H9 (cell line): Measurements from ENCODE around the gene DTNA. TPM values are rescaled to one million over a fixed set of nuclear protein-coding genes. Genes with fewer than 3 reads are reported as not detected.

Source experiments
- DNase-seq: peaks from one replicate; pipeline ENCODE4 v3.0.0-alpha.2; 2017
- H2AFZ ChIP-seq: one replicate; pipeline ENCODE4 v1.6.1; 2013; ENCODE audit warnings: mild to moderate bottlenecking, low read length, control low read depth, moderate library complexity
- H2AK5ac ChIP-seq: 2 replicates; pipeline ENCODE4 v1.6.1; 2013; ENCODE audit warnings: low read length, control low read depth, mixed read lengths; ENCODE audit not compliant: insufficient read length
- H2BK120ac ChIP-seq: one replicate; pipeline ENCODE4 v1.6.1; 2013; ENCODE audit warnings: low read depth, mild to moderate bottlenecking, low read length, control low read depth, inconsistent platforms; ENCODE audit not compliant: poor library complexity, severe bottlenecking
- H2BK12ac ChIP-seq: 2 replicates; pipeline ENCODE4 v1.6.1; 2013; ENCODE audit warnings: low read length, control low read depth, mixed read lengths, low read depth; ENCODE audit not compliant: insufficient read length
- H2BK15ac ChIP-seq: 2 replicates; pipeline ENCODE4 v1.6.1; 2013; ENCODE audit warnings: low read depth, low read length, control low read depth
- H2BK20ac ChIP-seq: one replicate; pipeline ENCODE4 v1.6.1; 2013; ENCODE audit warnings: low read depth, mild to moderate bottlenecking, low read length, control low read depth, inconsistent platforms; ENCODE audit not compliant: poor library complexity, severe bottlenecking
- H2BK5ac ChIP-seq: 2 replicates; pipeline ENCODE4 v1.6.1; 2013; ENCODE audit warnings: low read length, control low read depth, mixed read lengths; ENCODE audit not compliant: insufficient read length
- H3K14ac ChIP-seq: 2 replicates; pipeline ENCODE4 v1.6.1; 2013; ENCODE audit warnings: low read length, control low read depth; ENCODE audit not compliant: insufficient read depth
- H3K18ac ChIP-seq: 2 replicates; pipeline ENCODE4 v1.6.1; 2013; ENCODE audit warnings: low read depth, mild to moderate bottlenecking, mixed read lengths, low read length, control low read depth; ENCODE audit not compliant: insufficient read length
- H3K23ac ChIP-seq: 2 replicates; pipeline ENCODE4 v1.6.1; 2013; ENCODE audit warnings: low read length, control low read depth, mixed read lengths, low read depth; ENCODE audit not compliant: insufficient read length
- H3K23me2 ChIP-seq: 2 replicates; pipeline ENCODE4 v1.6.1; 2013; ENCODE audit warnings: low read depth, mild to moderate bottlenecking, mixed read lengths, low read length, control low read depth; ENCODE audit not compliant: insufficient read length, poor library complexity, severe bottlenecking
- H3K27ac ChIP-seq: 2 replicates; pipeline ENCODE4 v1.5.1; 2013; ENCODE audit warnings: low read length, control low read depth, mixed read lengths, low read depth; ENCODE audit not compliant: insufficient read length
- H3K27me3 ChIP-seq: 2 replicates; pipeline ENCODE4 v1.6.1; 2013; ENCODE audit warnings: low read length, control low read depth, inconsistent platforms; ENCODE audit not compliant: insufficient read depth
- H3K4ac ChIP-seq: 2 replicates; pipeline ENCODE4 v1.6.1; 2013; ENCODE audit warnings: low read depth, mild to moderate bottlenecking, control low read depth, inconsistent platforms, low read length, moderate library complexity
- H3K4me1 ChIP-seq: 2 replicates; pipeline ENCODE4 v1.6.1; 2013; ENCODE audit warnings: low read length, control low read depth, inconsistent platforms; ENCODE audit not compliant: insufficient read depth
- H3K4me2 ChIP-seq: 2 replicates; pipeline ENCODE4 v1.6.1; 2013; ENCODE audit warnings: low read length, control low read depth, mixed read lengths; ENCODE audit not compliant: insufficient read length, insufficient read depth
- H3K56ac ChIP-seq: 2 replicates; pipeline ENCODE4 v1.6.1; 2013; ENCODE audit warnings: low read depth, mild to moderate bottlenecking, mixed read lengths, low read length, control low read depth; ENCODE audit not compliant: insufficient read length
- H3K79me1 ChIP-seq: 2 replicates; pipeline ENCODE4 v1.6.1; 2013; ENCODE audit warnings: low read depth, mild to moderate bottlenecking, moderate library complexity, low read length, control low read depth, inconsistent platforms; ENCODE audit not compliant: insufficient read depth, poor library complexity, severe bottlenecking
- H3K79me2 ChIP-seq: 2 replicates; pipeline ENCODE4 v1.6.1; 2013; ENCODE audit warnings: low read length, control low read depth, inconsistent platforms; ENCODE audit not compliant: insufficient read depth
- H3K9ac ChIP-seq: 2 replicates; pipeline ENCODE4 v1.6.1; 2013; ENCODE audit warnings: low read length, control low read depth, mixed read lengths; ENCODE audit not compliant: insufficient read length; ENCODE audit errors: extremely low read depth
- H3K9me3 ChIP-seq: one replicate; pipeline ENCODE4 v1.6.1; 2013; ENCODE audit warnings: low read depth, low read length, inconsistent platforms; ENCODE audit not compliant: control insufficient read depth
- H3T11ph ChIP-seq: one replicate; pipeline ENCODE4 v1.6.1; 2013; ENCODE audit warnings: mild to moderate bottlenecking, low read length, control low read depth, inconsistent platforms
- H4K20me1 ChIP-seq: one replicate; pipeline ENCODE4 v1.6.1; 2013; ENCODE audit not compliant: control insufficient read depth, insufficient read length, insufficient read depth
- H4K5ac ChIP-seq: 2 replicates; pipeline ENCODE4 v1.6.1; 2013; ENCODE audit warnings: low read depth, mild to moderate bottlenecking, mixed read lengths, low read length, control low read depth; ENCODE audit not compliant: insufficient read length
- H4K8ac ChIP-seq: replicated peaks from 2 replicates; pipeline ENCODE4 v1.6.1; 2013; ENCODE audit warnings: low read length, control low read depth, mixed read lengths, low read depth; ENCODE audit not compliant: insufficient read length
- H4K91ac ChIP-seq: 2 replicates; pipeline ENCODE4 v1.6.1; 2013; ENCODE audit warnings: low read depth, mild to moderate bottlenecking, moderate library complexity, mixed read lengths, low read length, control low read depth; ENCODE audit not compliant: insufficient read length
- H3K27ac Mint-ChIP-seq, 3 experiments: 2 replicates in 2 of 3; 3 replicates in 1 of 3; pipeline ENCODE4 v1.8.0; 2020 to 2021; ENCODE audit warnings: mixed read lengths in 3 of 3, mild to moderate bottlenecking in 1 of 3, moderate library complexity in 1 of 3
- H3K27me3 Mint-ChIP-seq: 2 replicates; pipeline ENCODE4 v1.8.0; 2021; ENCODE audit warnings: low read depth, mild to moderate bottlenecking, moderate library complexity, mixed read lengths
- H3K36me3 Mint-ChIP-seq, 3 experiments: 2 replicates in 2 of 3; 3 replicates in 1 of 3; pipeline ENCODE4 v1.8.0; 2020 to 2021; ENCODE audit warnings: low read depth in 3 of 3, mixed read lengths in 3 of 3; ENCODE audit not compliant: insufficient read depth in 1 of 3
- H3K4me1 Mint-ChIP-seq, 2 experiments: 2 replicates each; pipeline ENCODE4 v1.8.0; 2020; ENCODE audit warnings: mixed read lengths in 2 of 2
- H3K4me3 Mint-ChIP-seq, 2 experiments: 2 replicates in 1 of 2; 3 replicates in 1 of 2; pipeline ENCODE4 v1.8.0; 2020 to 2021; ENCODE audit warnings: mild to moderate bottlenecking in 2 of 2, mixed read lengths in 2 of 2, moderate library complexity in 1 of 2
- H3K9me3 Mint-ChIP-seq, 2 experiments: 2 replicates in 1 of 2; 3 replicates in 1 of 2; pipeline ENCODE4 v1.8.0; 2020; ENCODE audit warnings: mild to moderate bottlenecking in 2 of 2, mixed read lengths in 2 of 2, moderate library complexity in 1 of 2
- WGBS: extraction: QIAGEN DNeasy Blood & Tissue Kit; methylation state at CpG from one replicate; pipeline ENCODE4 v1.1.7; 2013; ENCODE audit warnings: missing lambda C conversion rate, low lambda C conversion rate, mixed read lengths; ENCODE audit not compliant: insufficient read length; ENCODE audit errors: extremely low coverage; 5-methylcytosine and 5-hydroxymethylcytosine counted together
- total RNA-seq: library from RNA; stranded (reverse); gene quantifications from 2 replicates; pipeline ENCODE4 v1.2.1, GENCODE V29; 2021
- TF ChIP-seq, protein P1 (sequence below): fragments of 200-600 bp; sonication (generic); conservative IDR thresholded peaks from 3 replicates; pipeline ENCODE4 v1.8.0; 2021; ENCODE audit warnings: antibody characterized with exemption, mild to moderate bottlenecking

DTNA gene
- total RNA-seq, 1 experiment from 2014 or later, result 25.5 TPM

DNA sequence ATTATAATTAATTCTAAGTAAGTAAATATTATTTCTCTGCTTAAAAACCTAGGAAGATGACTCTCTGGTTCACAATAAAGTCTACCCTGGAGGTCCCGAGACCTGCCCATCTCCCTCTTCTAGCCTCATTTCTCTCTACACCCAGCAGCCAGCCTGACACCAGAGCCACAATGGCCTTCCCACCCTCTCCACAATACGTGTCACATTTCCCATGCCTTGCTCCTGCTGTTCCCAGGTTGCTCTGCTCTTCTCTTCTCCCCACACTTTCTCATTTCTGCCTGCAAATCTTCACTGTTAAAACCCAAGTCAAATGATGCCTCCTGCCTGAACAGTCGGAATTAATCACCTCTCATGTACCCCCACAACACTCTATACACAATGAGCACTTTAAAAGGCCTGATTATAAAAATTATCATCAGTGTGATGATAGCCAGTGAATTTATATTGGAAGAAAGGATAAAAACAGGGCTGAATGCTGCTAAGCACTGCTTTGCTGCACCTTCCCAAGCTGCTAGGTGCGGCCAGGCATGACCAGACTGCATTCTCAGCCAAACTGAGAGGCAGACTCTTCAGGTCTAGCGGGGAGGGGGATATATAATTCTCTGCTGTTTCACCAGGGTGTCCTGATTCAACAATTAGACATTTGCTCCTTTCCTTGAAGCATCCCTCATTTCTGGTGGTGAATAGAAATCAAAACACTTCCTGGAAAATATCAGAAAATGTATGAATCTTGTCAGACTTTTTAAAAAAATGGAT is 160.6 kb downstream of the DTNA start:
- Mint-ChIP-seq H3K4me3 (no peak overlapping the region), H3K27me3 (no peaks in the 10 kb centered on the region), H3K9me3 (no peaks in the 10 kb centered on the region), H3K27ac (no peak overlapping the region), H3K4me1 (peaks cover 5 to 8% of the 10 kb centered on the region in 2 experiments), H3K36me3 (no peaks in the 10 kb centered on the region)
- Histone ChIP-seq H2BK20ac (no peak overlapping the region), H3K18ac (no peak overlapping the region), H3K79me2 (no peaks in the 10 kb centered on the region), H3K9me3 (no peaks in the 10 kb centered on the region), H3K23me2 (no peaks in the 10 kb centered on the region), H2BK5ac (no peak overlapping the region), H3K27me3 (no peaks in the 10 kb centered on the region), H2BK12ac (no peak overlapping the region), H4K91ac (no peak overlapping the region), H4K20me1 (no peaks in the 10 kb centered on the region), H3K4ac (no peak overlapping the region), H3K27ac (no peak overlapping the region), H4K5ac (no peak overlapping the region), H2BK120ac (no peak overlapping the region), H3K14ac (no peak overlapping the region), H3K56ac (no peak overlapping the region), H4K8ac (no peak overlapping the region), H2AFZ (no peak overlapping the region), H3K23ac (no peak overlapping the region), H3K79me1 (no peaks in the 10 kb centered on the region), H3T11ph (no peak overlapping the region), H3K9ac (no peak overlapping the region), H2AK5ac (no peak overlapping the region), H2BK15ac (no peak overlapping the region), H3K4me1 (no peaks in the 10 kb centered on the region), H3K4me2 (no peak overlapping the region)
- WGBS, result no CpG with 5 or more reads among the region's 5 CpGs
- DNase-seq, result no peak
- TF ChIP-seq, protein P1, sequence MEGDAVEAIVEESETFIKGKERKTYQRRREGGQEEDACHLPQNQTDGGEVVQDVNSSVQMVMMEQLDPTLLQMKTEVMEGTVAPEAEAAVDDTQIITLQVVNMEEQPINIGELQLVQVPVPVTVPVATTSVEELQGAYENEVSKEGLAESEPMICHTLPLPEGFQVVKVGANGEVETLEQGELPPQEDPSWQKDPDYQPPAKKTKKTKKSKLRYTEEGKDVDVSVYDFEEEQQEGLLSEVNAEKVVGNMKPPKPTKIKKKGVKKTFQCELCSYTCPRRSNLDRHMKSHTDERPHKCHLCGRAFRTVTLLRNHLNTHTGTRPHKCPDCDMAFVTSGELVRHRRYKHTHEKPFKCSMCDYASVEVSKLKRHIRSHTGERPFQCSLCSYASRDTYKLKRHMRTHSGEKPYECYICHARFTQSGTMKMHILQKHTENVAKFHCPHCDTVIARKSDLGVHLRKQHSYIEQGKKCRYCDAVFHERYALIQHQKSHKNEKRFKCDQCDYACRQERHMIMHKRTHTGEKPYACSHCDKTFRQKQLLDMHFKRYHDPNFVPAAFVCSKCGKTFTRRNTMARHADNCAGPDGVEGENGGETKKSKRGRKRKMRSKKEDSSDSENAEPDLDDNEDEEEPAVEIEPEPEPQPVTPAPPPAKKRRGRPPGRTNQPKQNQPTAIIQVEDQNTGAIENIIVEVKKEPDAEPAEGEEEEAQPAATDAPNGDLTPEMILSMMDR, result no peak
